A673 (cell line): Measurements from ENCODE around the gene MSANTD4. TPM values are rescaled to one million over a fixed set of nuclear protein-coding genes. Genes with fewer than 3 reads are reported as not detected.

Source experiments
- Bru-seq: library from RNA; stranded (reverse); fragments of 400-500 nt; gene quantifications from one replicate; lab custom pipeline; 2021; lab: Mats Ljungman, UMichigan
- BruChase-seq, 2 experiments: library from RNA; stranded (reverse); fragments of 400-500 nt; gene quantifications; one replicate each; lab custom pipeline; 2021; lab: Mats Ljungman, UMichigan
- BruUV-seq: library from RNA; stranded (reverse); fragments of 400-500 nt; replicated peaks from 2 replicates; lab custom pipeline; 2021; lab: Mats Ljungman, UMichigan
- CTCF ChIA-PET: fragments of 300-600 bp; sonication (Branson Sonifier 250); formaldehyde crosslinking; loops from one replicate; lab custom pipeline; 2022; ENCODE audit warnings: antibody characterized with exemption; lab: Charles Lee
- POLR2A ChIA-PET: fragments of 300-600 bp; sonication (Branson Sonifier 250); formaldehyde crosslinking; loops from one replicate; lab custom pipeline; 2022; ENCODE audit warnings: antibody characterized with exemption; ENCODE audit not compliant: low non-redundant PET; lab: Charles Lee
- DNase-seq: peaks from one replicate; pipeline ENCODE4 v3.0.0-alpha.2; 2015; ENCODE audit warnings: low spot score
- H3K27ac ChIP-seq: fragments of 200-600 bp; sonication (generic); 2 replicates; pipeline ENCODE4 v1.5.1; 2016; ENCODE audit warnings: mixed run types, low read depth, mild to moderate bottlenecking, mixed read lengths, antibody characterized with exemption, low read length; ENCODE audit not compliant: poor library complexity, severe bottlenecking
- H3K27me3 ChIP-seq: fragments of 200-600 bp; sonication (generic); replicated peaks from 2 replicates; pipeline ENCODE4 v1.6.1; 2017; ENCODE audit warnings: mixed run types, low read depth, mild to moderate bottlenecking, mixed read lengths, antibody characterized with exemption, low read length; ENCODE audit not compliant: insufficient read depth, poor library complexity
- H3K36me3 ChIP-seq: fragments of 200-600 bp; sonication (generic); 2 replicates; pipeline ENCODE4 v1.6.1; 2016; ENCODE audit warnings: mixed run types, mild to moderate bottlenecking, mixed read lengths, antibody characterized with exemption, low read length; ENCODE audit not compliant: insufficient read depth, poor library complexity, severe bottlenecking
- H3K4me1 ChIP-seq: fragments of 200-600 bp; sonication (generic); 2 replicates; pipeline ENCODE4 v1.6.1; 2017; ENCODE audit warnings: mixed run types, mild to moderate bottlenecking, mixed read lengths, antibody characterized with exemption, low read length; ENCODE audit not compliant: insufficient read depth, poor library complexity, severe bottlenecking
- H3K4me3 ChIP-seq: fragments of 200-600 bp; sonication (generic); 2 replicates; pipeline ENCODE4 v1.5.1; 2016; ENCODE audit warnings: low read depth, mixed run types, mild to moderate bottlenecking, mixed read lengths, low read length; ENCODE audit not compliant: poor library complexity, severe bottlenecking
- H3K9me3 ChIP-seq: fragments of 200-600 bp; sonication (generic); 2 replicates; pipeline ENCODE4 v1.6.1; 2016; ENCODE audit warnings: mixed run types, low read depth, mild to moderate bottlenecking, mixed read lengths, antibody characterized with exemption, low read length; ENCODE audit not compliant: poor library complexity, severe bottlenecking
- CTCF ChIP-seq: fragments of 300-800, 200-600 bp; sonication (generic); conservative IDR thresholded peaks from 2 replicates; pipeline ENCODE4 v1.5.1; 2017; ENCODE audit warnings: low read depth, mild to moderate bottlenecking, antibody characterized with exemption, low read length, moderate library complexity, mixed read lengths
- EZH2 ChIP-seq: fragments of 200-600 bp; sonication (generic); IDR thresholded peaks from 2 replicates; pipeline ENCODE4 v1.6.1; 2017; ENCODE audit warnings: borderline replicate concordance, low read depth, mild to moderate bottlenecking, mixed read lengths, antibody characterized with exemption, low read length; ENCODE audit not compliant: poor library complexity, severe bottlenecking
- intact Hi-C: fragments of 100-400 bp; cut with micrococcal nuclease; formaldehyde crosslinking; loops from one replicate; pipeline ENCODE4 v1.10.0; 2022; ENCODE audit not compliant: unreplicated experiment
- long read RNA-seq: library from polyadenylated mRNA; stranded (forward); transcript quantifications from one replicate; pipeline ENCODE4 v2.0.0, GENCODE V29; 2022
- total RNA-seq: library from RNA; stranded (reverse); gene quantifications from 2 replicates; pipeline ENCODE4 v1.2.3, GENCODE V29; 2021

MSANTD4 gene
- 25.6 and 27.7 TPM in 2 replicates for total RNA-seq
- Bru-seq, nascent RNA = percentile 90 among the genes with signal in this experiment
- percentile 94 among the genes with signal in this experiment for BruChase-seq, experiment 1, labeled RNA remaining after a 2-hour chase
- percentile 76 among the genes with signal in this experiment for BruChase-seq, experiment 2, labeled RNA remaining after a 6-hour chase
- long read RNA-seq, full-length matches to known transcripts = 6 of 14 reads
- long read RNA-seq, partial matches to known transcripts = 3 of 14 reads
- long read RNA-seq, other reads (novel, unspliced or antisense) = 5 of 14 reads

GRCh38 chr11:106021967-106022794 lies at the start of gene MSANTD4:
Gene MSANTD4 (minus strand): TSS chr11:106022240. CDS start chr11:106010917, 11,323 bp downstream.
- H3K36me3 ChIP-seq = no peaks in the 10 kb centered on the region
- H3K27me3 ChIP-seq = no peaks in the 10 kb centered on the region
- H3K9me3 ChIP-seq = no peaks in the 10 kb centered on the region
- TF ChIP-seq EZH2 (no peak), CTCF (no peak)
- ChIA-PET CTCF (no interaction called here), POLR2A (no interaction called here)
- no TSS peak for BruUV-seq
- H3K27ac ChIP-seq = peak within 1 kb of the TSS; percentile 51
- H3K4me3 ChIP-seq = peak within 1 kb of the TSS; percentile 81
- intact Hi-C loops = no loop called here
- peak; percentile 100 for DNase-seq
- H3K4me1 ChIP-seq = peaks cover 10% of the 10 kb centered on the region

DNA sequence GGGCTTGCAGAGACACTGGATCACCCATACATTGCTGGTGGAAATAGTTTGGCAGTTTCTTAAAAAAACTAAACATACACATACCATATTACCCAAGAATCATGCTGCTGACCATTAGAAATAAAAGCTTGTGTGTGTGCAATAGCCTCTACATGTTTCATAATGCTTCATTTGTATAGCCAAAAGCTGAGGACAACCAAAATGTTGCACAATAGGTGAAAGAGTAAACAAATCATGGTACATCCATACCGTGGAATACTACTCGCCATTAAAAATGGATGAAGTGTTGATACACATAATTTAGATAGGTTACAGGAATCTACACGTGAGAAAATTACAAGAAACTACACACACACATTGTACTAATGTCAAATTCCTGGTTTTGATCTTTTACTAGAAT lies 48.6 kb upstream of the MSANTD4 start:
- intact Hi-C loops = no loop called here
- no peaks in the 10 kb centered on the region for H3K27me3 ChIP-seq
- TF ChIP-seq EZH2 (no peak), CTCF (no peak)
- BruUV-seq = no TSS peak
- no peak overlapping the region for H3K4me3 ChIP-seq
- no peaks in the 10 kb centered on the region for H3K9me3 ChIP-seq
- no peaks in the 10 kb centered on the region for H3K36me3 ChIP-seq
- ChIA-PET CTCF (no interaction called here), POLR2A (no interaction called here)
- H3K4me1 ChIP-seq = no peaks in the 10 kb centered on the region
- H3K27ac ChIP-seq = no peak overlapping the region
- DNase-seq = no peak

DNA sequence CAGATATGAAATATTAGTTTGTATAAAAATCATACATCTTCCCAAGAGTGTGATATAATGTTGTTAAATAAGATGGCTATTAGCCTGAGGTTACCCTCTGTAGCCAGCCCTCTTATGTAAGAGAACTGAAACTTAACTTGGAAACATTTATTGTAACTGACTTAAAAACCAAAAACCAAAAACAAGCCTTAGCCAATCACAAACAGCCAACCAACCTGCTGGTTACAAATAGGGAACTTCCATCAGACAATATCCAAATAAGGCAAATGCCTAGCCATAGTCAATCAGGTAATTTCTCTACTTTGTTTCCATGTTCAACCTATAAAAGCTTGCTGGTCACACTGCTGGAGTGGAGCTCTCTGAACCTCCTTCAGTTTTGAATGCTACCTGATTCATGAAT lies 41.0 kb upstream of the MSANTD4 start:
- H3K9me3 ChIP-seq = no peaks in the 10 kb centered on the region
- no peak for DNase-seq
- H3K27me3 ChIP-seq = no peaks in the 10 kb centered on the region
- CTCF ChIA-PET = no interaction called here
- no peak for TF ChIP-seq CTCF
- TF ChIP-seq EZH2 = no peak
- POLR2A ChIA-PET = no interaction called here
- H3K27ac ChIP-seq = no peak overlapping the region
- intact Hi-C loops = no loop called here
- H3K4me1 ChIP-seq = no peaks in the 10 kb centered on the region
- no peak overlapping the region for H3K4me3 ChIP-seq
- H3K36me3 ChIP-seq = no peaks in the 10 kb centered on the region
- no TSS peak for BruUV-seq
